H9 (cell line): Measurements from ENCODE around the gene SPATA46. TPM values are rescaled to one million over a fixed set of nuclear protein-coding genes. Genes with fewer than 3 reads are reported as not detected.

Source experiments
- DNase-seq: peaks from one replicate; pipeline ENCODE4 v3.0.0-alpha.2; 2017
- H2AFZ ChIP-seq: one replicate; pipeline ENCODE4 v1.6.1; 2013; ENCODE audit warnings: mild to moderate bottlenecking, low read length, control low read depth, moderate library complexity
- H2AK5ac ChIP-seq: 2 replicates; pipeline ENCODE4 v1.6.1; 2013; ENCODE audit warnings: low read length, control low read depth, mixed read lengths; ENCODE audit not compliant: insufficient read length
- H2BK120ac ChIP-seq: one replicate; pipeline ENCODE4 v1.6.1; 2013; ENCODE audit warnings: low read depth, mild to moderate bottlenecking, low read length, control low read depth, inconsistent platforms; ENCODE audit not compliant: poor library complexity, severe bottlenecking
- H2BK12ac ChIP-seq: 2 replicates; pipeline ENCODE4 v1.6.1; 2013; ENCODE audit warnings: low read length, control low read depth, mixed read lengths, low read depth; ENCODE audit not compliant: insufficient read length
- H2BK15ac ChIP-seq: 2 replicates; pipeline ENCODE4 v1.6.1; 2013; ENCODE audit warnings: low read depth, low read length, control low read depth
- H2BK20ac ChIP-seq: one replicate; pipeline ENCODE4 v1.6.1; 2013; ENCODE audit warnings: low read depth, mild to moderate bottlenecking, low read length, control low read depth, inconsistent platforms; ENCODE audit not compliant: poor library complexity, severe bottlenecking
- H2BK5ac ChIP-seq: 2 replicates; pipeline ENCODE4 v1.6.1; 2013; ENCODE audit warnings: low read length, control low read depth, mixed read lengths; ENCODE audit not compliant: insufficient read length
- H3K14ac ChIP-seq: 2 replicates; pipeline ENCODE4 v1.6.1; 2013; ENCODE audit warnings: low read length, control low read depth; ENCODE audit not compliant: insufficient read depth
- H3K18ac ChIP-seq: 2 replicates; pipeline ENCODE4 v1.6.1; 2013; ENCODE audit warnings: low read depth, mild to moderate bottlenecking, mixed read lengths, low read length, control low read depth; ENCODE audit not compliant: insufficient read length
- H3K23ac ChIP-seq: 2 replicates; pipeline ENCODE4 v1.6.1; 2013; ENCODE audit warnings: low read length, control low read depth, mixed read lengths, low read depth; ENCODE audit not compliant: insufficient read length
- H3K23me2 ChIP-seq: 2 replicates; pipeline ENCODE4 v1.6.1; 2013; ENCODE audit warnings: low read depth, mild to moderate bottlenecking, mixed read lengths, low read length, control low read depth; ENCODE audit not compliant: insufficient read length, poor library complexity, severe bottlenecking
- H3K27ac ChIP-seq: 2 replicates; pipeline ENCODE4 v1.5.1; 2013; ENCODE audit warnings: low read length, control low read depth, mixed read lengths, low read depth; ENCODE audit not compliant: insufficient read length
- H3K27me3 ChIP-seq: 2 replicates; pipeline ENCODE4 v1.6.1; 2013; ENCODE audit warnings: low read length, control low read depth, inconsistent platforms; ENCODE audit not compliant: insufficient read depth
- H3K4ac ChIP-seq: 2 replicates; pipeline ENCODE4 v1.6.1; 2013; ENCODE audit warnings: low read depth, mild to moderate bottlenecking, control low read depth, inconsistent platforms, low read length, moderate library complexity
- H3K4me1 ChIP-seq: 2 replicates; pipeline ENCODE4 v1.6.1; 2013; ENCODE audit warnings: low read length, control low read depth, inconsistent platforms; ENCODE audit not compliant: insufficient read depth
- H3K4me2 ChIP-seq: 2 replicates; pipeline ENCODE4 v1.6.1; 2013; ENCODE audit warnings: low read length, control low read depth, mixed read lengths; ENCODE audit not compliant: insufficient read length, insufficient read depth
- H3K56ac ChIP-seq: 2 replicates; pipeline ENCODE4 v1.6.1; 2013; ENCODE audit warnings: low read depth, mild to moderate bottlenecking, mixed read lengths, low read length, control low read depth; ENCODE audit not compliant: insufficient read length
- H3K79me1 ChIP-seq: 2 replicates; pipeline ENCODE4 v1.6.1; 2013; ENCODE audit warnings: low read depth, mild to moderate bottlenecking, moderate library complexity, low read length, control low read depth, inconsistent platforms; ENCODE audit not compliant: insufficient read depth, poor library complexity, severe bottlenecking
- H3K79me2 ChIP-seq: 2 replicates; pipeline ENCODE4 v1.6.1; 2013; ENCODE audit warnings: low read length, control low read depth, inconsistent platforms; ENCODE audit not compliant: insufficient read depth
- H3K9ac ChIP-seq: 2 replicates; pipeline ENCODE4 v1.6.1; 2013; ENCODE audit warnings: low read length, control low read depth, mixed read lengths; ENCODE audit not compliant: insufficient read length; ENCODE audit errors: extremely low read depth
- H3K9me3 ChIP-seq: one replicate; pipeline ENCODE4 v1.6.1; 2013; ENCODE audit warnings: low read depth, low read length, inconsistent platforms; ENCODE audit not compliant: control insufficient read depth
- H3T11ph ChIP-seq: one replicate; pipeline ENCODE4 v1.6.1; 2013; ENCODE audit warnings: mild to moderate bottlenecking, low read length, control low read depth, inconsistent platforms
- H4K20me1 ChIP-seq: one replicate; pipeline ENCODE4 v1.6.1; 2013; ENCODE audit not compliant: control insufficient read depth, insufficient read length, insufficient read depth
- H4K5ac ChIP-seq: 2 replicates; pipeline ENCODE4 v1.6.1; 2013; ENCODE audit warnings: low read depth, mild to moderate bottlenecking, mixed read lengths, low read length, control low read depth; ENCODE audit not compliant: insufficient read length
- H4K8ac ChIP-seq: replicated peaks from 2 replicates; pipeline ENCODE4 v1.6.1; 2013; ENCODE audit warnings: low read length, control low read depth, mixed read lengths, low read depth; ENCODE audit not compliant: insufficient read length
- H4K91ac ChIP-seq: 2 replicates; pipeline ENCODE4 v1.6.1; 2013; ENCODE audit warnings: low read depth, mild to moderate bottlenecking, moderate library complexity, mixed read lengths, low read length, control low read depth; ENCODE audit not compliant: insufficient read length
- H3K27ac Mint-ChIP-seq, 3 experiments: 2 replicates in 2 of 3; 3 replicates in 1 of 3; pipeline ENCODE4 v1.8.0; 2020 to 2021; ENCODE audit warnings: mixed read lengths in 3 of 3, mild to moderate bottlenecking in 1 of 3, moderate library complexity in 1 of 3
- H3K27me3 Mint-ChIP-seq: 2 replicates; pipeline ENCODE4 v1.8.0; 2021; ENCODE audit warnings: low read depth, mild to moderate bottlenecking, moderate library complexity, mixed read lengths
- H3K36me3 Mint-ChIP-seq, 3 experiments: 2 replicates in 2 of 3; 3 replicates in 1 of 3; pipeline ENCODE4 v1.8.0; 2020 to 2021; ENCODE audit warnings: low read depth in 3 of 3, mixed read lengths in 3 of 3; ENCODE audit not compliant: insufficient read depth in 1 of 3
- H3K4me1 Mint-ChIP-seq, 2 experiments: 2 replicates each; pipeline ENCODE4 v1.8.0; 2020; ENCODE audit warnings: mixed read lengths in 2 of 2
- H3K4me3 Mint-ChIP-seq, 2 experiments: 2 replicates in 1 of 2; 3 replicates in 1 of 2; pipeline ENCODE4 v1.8.0; 2020 to 2021; ENCODE audit warnings: mild to moderate bottlenecking in 2 of 2, mixed read lengths in 2 of 2, moderate library complexity in 1 of 2
- H3K9me3 Mint-ChIP-seq, 2 experiments: 2 replicates in 1 of 2; 3 replicates in 1 of 2; pipeline ENCODE4 v1.8.0; 2020; ENCODE audit warnings: mild to moderate bottlenecking in 2 of 2, mixed read lengths in 2 of 2, moderate library complexity in 1 of 2
- CTCF ChIP-seq: fragments of 200-600 bp; sonication (generic); conservative IDR thresholded peaks from 3 replicates; pipeline ENCODE4 v1.8.0; 2021; ENCODE audit warnings: antibody characterized with exemption, mild to moderate bottlenecking
- WGBS: extraction: QIAGEN DNeasy Blood & Tissue Kit; methylation state at CpG from one replicate; pipeline ENCODE4 v1.1.7; 2013; ENCODE audit warnings: missing lambda C conversion rate, low lambda C conversion rate, mixed read lengths; ENCODE audit not compliant: insufficient read length; ENCODE audit errors: extremely low coverage; 5-methylcytosine and 5-hydroxymethylcytosine counted together
- total RNA-seq: library from RNA; stranded (reverse); gene quantifications from 2 replicates; pipeline ENCODE4 v1.2.1, GENCODE V29; 2021

Gene SPATA46
- total RNA-seq, 1 experiment from 2014 or later, result not detected

- Histone ChIP-seq H3K4me1 (no peaks in the 10 kb centered on the region), H3K23me2 (no peaks in the 10 kb centered on the region), H2BK12ac (no peak overlapping the region), H2BK20ac (no peak overlapping the region), H3T11ph (no peak overlapping the region), H2BK120ac (no peak overlapping the region), H3K18ac (no peak overlapping the region), H4K5ac (no peak overlapping the region), H2BK15ac (no peak overlapping the region), H4K91ac (no peak overlapping the region), H3K56ac (no peak overlapping the region), H2BK5ac (no peak overlapping the region), H3K27ac (no peak overlapping the region), H3K4me2 (no peak overlapping the region), H3K79me2 (no peaks in the 10 kb centered on the region), H4K8ac (no peak overlapping the region), H3K4ac (no peak overlapping the region), H4K20me1 (no peaks in the 10 kb centered on the region), H3K9me3 (no peaks in the 10 kb centered on the region), H3K23ac (no peak overlapping the region), H3K79me1 (no peaks in the 10 kb centered on the region), H2AK5ac (no peak overlapping the region), H3K9ac (no peak overlapping the region), H3K27me3 (no peaks in the 10 kb centered on the region), H2AFZ (no peak overlapping the region), H3K14ac (no peak overlapping the region)
- Mint-ChIP-seq H3K4me1 (no peaks in the 10 kb centered on the region), H3K4me3 (no peak overlapping the region), H3K27ac (no peak overlapping the region; a peak in 1 of 7 replicates), H3K27me3 (no peaks in the 10 kb centered on the region), H3K9me3 (no peaks in the 10 kb centered on the region), H3K36me3 (peaks cover 5 to 16% (median 8%) of the 10 kb centered on the region in 3 experiments; a peak in 6 of 7 replicates)
- no peak for TF ChIP-seq CTCF
- no CpG with 5 or more reads among the region's 5 CpGs for WGBS
- no peak for DNase-seq
These were observed 33.2 kb downstream of the SPATA46 start for GRCh38 chr1:162343470-162343869.
